ENCODE data around the gene LGI4.

- TF ChIP-seq CTCF (conservative IDR thresholded peaks at IDR 0.05; ENCODE audit: low read depth, low read length) (no peak), EZH2 (IDR thresholded peaks at IDR 0.05; ENCODE audit: borderline replicate concordance, low read depth, low read length, poor library complexity, severe bottlenecking) (no peak)
These were observed 41.4 kb downstream of the LGI4 start for GRCh38 chr19:35093430-35093829.

Measured in A673 (cell line).